ENCODE measurements around the gene CTSD.
A peak's percentile ranks its signal among the peaks of the same experiment; 100 is the strongest.

The CTSD gene

DNA sequence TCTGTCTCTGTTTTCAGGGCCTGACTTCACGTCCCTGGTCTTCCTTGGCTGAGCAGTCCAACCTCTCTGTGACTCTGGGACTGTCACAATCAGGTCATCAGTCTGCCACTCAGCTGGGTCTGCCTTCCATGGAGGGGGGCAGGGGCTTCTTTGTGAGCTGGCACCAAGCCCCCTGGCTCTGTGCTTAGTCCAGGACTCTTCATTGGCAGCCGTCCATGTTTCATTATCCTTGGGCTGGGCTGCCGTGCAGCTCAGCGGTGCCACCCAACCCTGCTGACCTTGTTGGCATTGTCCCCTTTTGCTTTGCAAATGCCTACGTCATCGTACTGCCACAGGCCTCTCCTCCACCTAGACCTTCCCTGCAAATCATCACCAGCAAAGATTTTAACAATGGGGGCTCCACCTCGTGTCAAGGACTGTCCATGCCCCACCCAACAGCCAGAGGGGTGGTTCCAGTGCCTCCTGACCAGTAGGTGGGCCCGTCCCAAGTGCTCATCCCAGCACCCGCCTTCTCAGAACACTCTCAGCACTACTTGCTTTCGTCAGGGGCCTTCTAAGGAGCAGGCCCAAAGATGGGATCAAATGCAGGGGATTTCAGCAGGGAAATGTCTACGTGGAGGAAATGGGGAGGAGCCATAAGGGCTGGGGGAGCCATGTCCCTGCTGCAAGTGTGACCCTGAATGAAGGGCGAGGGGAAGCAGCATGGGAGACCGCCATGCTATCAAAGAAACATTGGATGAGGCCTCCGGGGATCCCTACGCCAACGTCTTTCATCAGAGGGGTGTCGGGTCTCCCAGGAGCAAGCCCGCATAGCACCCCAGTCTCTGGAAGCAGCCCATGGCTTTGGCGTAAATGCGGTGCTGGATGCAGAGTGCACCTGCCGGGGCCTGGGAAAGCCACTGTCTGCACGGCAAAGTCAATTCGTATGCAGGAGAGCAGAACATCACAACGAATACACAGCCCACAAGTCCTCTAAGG is 48.5 kb downstream of the CTSD start:
- no peak overlapping the region for H3K4me3 ChIP-seq (ENCODE audit: low read depth, low read length)
- TF ChIP-seq, protein P1, sequence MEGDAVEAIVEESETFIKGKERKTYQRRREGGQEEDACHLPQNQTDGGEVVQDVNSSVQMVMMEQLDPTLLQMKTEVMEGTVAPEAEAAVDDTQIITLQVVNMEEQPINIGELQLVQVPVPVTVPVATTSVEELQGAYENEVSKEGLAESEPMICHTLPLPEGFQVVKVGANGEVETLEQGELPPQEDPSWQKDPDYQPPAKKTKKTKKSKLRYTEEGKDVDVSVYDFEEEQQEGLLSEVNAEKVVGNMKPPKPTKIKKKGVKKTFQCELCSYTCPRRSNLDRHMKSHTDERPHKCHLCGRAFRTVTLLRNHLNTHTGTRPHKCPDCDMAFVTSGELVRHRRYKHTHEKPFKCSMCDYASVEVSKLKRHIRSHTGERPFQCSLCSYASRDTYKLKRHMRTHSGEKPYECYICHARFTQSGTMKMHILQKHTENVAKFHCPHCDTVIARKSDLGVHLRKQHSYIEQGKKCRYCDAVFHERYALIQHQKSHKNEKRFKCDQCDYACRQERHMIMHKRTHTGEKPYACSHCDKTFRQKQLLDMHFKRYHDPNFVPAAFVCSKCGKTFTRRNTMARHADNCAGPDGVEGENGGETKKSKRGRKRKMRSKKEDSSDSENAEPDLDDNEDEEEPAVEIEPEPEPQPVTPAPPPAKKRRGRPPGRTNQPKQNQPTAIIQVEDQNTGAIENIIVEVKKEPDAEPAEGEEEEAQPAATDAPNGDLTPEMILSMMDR (IDR thresholded peaks at IDR 0.05; ENCODE audit: borderline replicate concordance, insufficient read depth, low read depth, low read length) = no peak

DNA sequence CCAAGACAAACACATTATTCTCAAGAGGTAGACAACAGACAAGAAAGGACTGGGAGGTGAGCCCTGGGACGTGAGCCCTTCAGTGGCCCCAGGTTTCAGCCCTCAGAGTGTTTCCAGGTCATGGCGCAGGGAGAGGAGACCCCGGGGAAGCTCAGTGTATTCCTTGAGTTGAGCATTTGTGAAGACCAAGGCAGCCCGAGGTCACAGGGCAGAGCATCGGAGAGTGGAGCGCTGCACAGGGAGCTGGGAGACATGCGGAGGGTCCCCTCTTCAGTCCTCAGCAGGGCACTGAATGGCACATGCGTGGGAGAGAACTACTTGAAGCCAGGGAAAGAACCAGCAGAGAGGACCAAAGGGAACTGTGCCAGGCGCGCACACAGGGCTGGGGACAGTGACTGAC is 55.0 kb downstream of the CTSD start:
- TF ChIP-seq, protein P1 (IDR thresholded peaks at IDR 0.05; ENCODE audit: borderline replicate concordance, insufficient read depth, low read depth, low read length) = no peak
- H3K4me3 ChIP-seq (ENCODE audit: low read depth, low read length) = no peak overlapping the region

DNA sequence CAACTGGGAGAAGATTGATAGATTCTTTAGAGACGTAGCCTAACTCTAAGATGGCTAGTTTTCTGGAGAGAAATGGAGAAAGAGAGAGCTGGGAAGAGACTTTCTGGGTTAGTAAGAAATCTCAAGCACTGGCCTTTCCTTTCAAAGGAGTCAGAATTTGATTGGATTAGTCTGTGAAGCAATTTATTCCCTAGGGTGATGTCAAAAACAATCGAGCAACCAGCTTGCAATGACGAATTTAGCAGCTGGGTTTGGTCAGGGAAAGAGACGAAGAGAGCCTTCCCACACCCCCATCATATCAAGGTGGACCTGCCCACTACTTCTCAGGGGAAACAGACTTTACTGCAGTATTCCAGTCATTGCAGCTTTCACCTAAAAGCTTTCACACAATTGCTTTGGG is 56.0 kb downstream of the CTSD start:
- no peak overlapping the region for H3K4me3 ChIP-seq (ENCODE audit: low read depth, low read length)
- TF ChIP-seq, protein P1 (IDR thresholded peaks at IDR 0.05; ENCODE audit: borderline replicate concordance, insufficient read depth, low read depth, low read length) = no peak

DNA sequence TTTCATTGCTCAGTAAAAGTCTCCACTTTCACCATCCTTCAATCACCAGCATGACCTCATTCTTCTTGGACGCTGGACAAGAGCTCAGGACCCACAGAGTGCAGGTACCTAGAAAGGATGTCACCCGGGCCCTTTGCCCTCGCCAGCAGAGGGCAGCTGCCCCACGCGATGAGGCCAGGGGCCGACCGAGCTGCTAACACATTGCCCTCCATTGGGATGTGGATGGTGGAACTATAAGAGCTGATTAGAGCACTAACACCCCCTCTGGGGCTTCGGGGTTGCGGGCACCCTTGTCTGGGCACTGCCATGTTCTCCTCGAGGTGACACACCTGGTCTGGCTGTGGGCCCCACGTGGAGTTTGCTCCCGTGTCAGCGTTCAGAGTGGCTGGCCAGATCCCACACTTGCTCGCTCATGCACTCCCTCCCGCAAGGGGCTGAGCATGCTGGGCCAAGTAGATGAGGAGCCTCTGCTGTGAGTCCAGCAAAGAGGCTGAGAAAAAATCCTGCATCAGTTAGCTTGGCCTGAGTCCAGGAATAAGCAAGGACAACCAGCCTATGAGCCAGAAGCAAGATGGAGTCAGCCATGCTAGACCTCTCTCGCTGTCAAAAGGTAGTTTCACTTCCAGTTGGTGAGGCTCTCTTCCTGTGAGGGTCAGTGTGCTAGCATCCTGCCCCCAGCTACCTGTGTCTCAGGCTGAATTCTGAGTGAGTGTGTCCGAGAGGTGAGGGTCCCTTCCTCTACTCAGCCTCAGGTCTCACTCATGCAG is 56.9 kb downstream of the CTSD start:
- TF ChIP-seq, protein P1 (IDR thresholded peaks at IDR 0.05; ENCODE audit: borderline replicate concordance, insufficient read depth, low read depth, low read length) = 0 out of 2 replicates have a peak, but pooled peaks have one; percentile 13
- no peak overlapping the region for H3K4me3 ChIP-seq (ENCODE audit: low read depth, low read length)

DNA sequence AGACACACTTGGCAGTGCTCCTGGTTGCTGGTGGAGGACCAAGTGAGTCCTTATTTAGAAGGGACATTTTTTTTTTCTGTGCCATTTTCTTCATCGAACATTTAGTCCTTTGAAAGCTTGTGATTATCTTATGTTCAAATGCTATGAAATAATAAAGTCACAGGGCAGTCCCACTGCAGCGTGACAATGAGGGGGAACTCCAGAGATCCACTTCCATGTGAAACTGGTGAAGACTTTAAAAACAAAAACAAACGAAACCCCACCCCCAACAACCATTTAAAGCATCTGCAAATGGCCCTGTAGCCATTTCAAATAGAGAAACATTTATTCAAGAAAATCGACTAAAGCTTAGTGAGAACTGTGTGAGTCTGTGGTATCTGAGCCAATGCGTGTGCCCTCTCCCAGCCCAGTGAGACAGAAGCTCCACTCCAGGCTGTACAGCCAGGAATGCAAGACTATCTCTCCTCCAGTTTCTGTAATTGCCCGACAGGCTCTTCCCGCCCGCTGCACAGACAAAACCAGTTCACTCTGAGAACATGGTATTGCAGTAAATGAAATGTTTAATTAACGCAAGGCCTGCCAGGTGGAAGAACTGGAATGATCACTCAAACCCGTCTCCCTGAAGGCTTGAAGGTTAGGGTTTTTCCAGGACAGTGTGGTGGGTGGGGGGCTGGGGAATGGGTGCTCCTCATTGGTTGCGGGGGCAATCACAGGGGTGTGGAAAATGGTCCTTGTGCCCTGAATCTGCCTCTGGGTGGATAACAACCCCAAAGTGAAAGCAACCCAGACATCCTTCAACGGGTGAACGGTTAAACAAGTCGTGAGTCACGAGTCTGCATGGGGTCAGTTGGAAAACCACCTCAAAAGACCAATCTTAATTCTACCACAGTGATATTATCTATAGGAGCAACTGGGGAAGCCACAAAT is 58.3 kb downstream of the CTSD start:
- no peak overlapping the region for H3K4me3 ChIP-seq (ENCODE audit: low read depth, low read length)

DNA sequence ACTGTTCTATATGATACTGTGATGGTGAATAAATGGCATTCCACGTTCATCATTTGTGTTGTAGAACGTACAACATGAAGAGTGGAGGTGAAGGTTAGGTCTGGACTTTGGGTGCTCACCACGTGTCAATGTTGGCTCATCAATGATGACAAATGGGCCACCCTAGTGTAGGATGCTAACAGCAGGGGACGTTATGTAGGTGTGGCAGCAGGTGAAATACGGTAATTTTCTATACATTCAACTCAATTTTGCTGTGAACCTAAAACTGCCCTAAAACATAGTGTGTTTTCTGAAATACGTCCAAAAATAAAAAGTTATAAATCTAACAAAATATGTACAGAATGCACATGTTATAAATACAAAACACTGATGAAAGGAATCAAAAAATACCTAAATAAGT is 60.6 kb downstream of the CTSD start:
- no peak overlapping the region for H3K4me3 ChIP-seq (ENCODE audit: low read depth, low read length)
- TF ChIP-seq, protein P1 (IDR thresholded peaks at IDR 0.05; ENCODE audit: borderline replicate concordance, insufficient read depth, low read depth, low read length) = no peak

More for the DNA sequence above, 58.3 kb downstream of the CTSD start:
- TF ChIP-seq, protein P1 (IDR thresholded peaks at IDR 0.05; ENCODE audit: borderline replicate concordance, insufficient read depth, low read depth, low read length) = no peak
